GM12872 (cell line): ENCODE measurements around the gene BCL11A.

Experiments used
- TF ChIP-seq, protein P1 (sequence below): IDR thresholded peaks from 3 replicates; pipeline ENCODE4 v1.5.1; 2011; ENCODE audit warnings: low read depth, mild to moderate bottlenecking, low read length, moderate library complexity; ENCODE audit not compliant: insufficient read depth

BCL11A gene

DNA sequence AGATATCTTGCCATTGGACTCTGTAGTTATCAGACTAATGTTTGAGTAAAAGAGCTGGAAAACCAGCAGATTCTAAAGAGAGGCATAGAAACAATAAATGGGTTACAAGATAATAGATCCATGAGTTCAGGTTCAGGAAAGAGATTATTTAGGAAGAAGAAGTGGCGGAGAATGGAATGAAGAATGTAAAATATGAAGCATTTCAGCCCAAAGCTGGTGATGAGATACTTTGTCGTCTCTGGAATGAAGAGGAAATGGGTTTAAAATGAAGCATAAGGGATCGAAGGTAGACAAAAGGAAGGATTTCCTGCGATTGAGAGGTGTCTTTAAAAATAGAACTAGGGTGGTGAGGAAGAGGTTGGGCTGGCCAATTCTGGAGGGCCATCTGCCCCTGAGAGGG is 36.6 kb downstream of the BCL11A start:
- TF ChIP-seq, protein P1, sequence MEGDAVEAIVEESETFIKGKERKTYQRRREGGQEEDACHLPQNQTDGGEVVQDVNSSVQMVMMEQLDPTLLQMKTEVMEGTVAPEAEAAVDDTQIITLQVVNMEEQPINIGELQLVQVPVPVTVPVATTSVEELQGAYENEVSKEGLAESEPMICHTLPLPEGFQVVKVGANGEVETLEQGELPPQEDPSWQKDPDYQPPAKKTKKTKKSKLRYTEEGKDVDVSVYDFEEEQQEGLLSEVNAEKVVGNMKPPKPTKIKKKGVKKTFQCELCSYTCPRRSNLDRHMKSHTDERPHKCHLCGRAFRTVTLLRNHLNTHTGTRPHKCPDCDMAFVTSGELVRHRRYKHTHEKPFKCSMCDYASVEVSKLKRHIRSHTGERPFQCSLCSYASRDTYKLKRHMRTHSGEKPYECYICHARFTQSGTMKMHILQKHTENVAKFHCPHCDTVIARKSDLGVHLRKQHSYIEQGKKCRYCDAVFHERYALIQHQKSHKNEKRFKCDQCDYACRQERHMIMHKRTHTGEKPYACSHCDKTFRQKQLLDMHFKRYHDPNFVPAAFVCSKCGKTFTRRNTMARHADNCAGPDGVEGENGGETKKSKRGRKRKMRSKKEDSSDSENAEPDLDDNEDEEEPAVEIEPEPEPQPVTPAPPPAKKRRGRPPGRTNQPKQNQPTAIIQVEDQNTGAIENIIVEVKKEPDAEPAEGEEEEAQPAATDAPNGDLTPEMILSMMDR: no peak

DNA sequence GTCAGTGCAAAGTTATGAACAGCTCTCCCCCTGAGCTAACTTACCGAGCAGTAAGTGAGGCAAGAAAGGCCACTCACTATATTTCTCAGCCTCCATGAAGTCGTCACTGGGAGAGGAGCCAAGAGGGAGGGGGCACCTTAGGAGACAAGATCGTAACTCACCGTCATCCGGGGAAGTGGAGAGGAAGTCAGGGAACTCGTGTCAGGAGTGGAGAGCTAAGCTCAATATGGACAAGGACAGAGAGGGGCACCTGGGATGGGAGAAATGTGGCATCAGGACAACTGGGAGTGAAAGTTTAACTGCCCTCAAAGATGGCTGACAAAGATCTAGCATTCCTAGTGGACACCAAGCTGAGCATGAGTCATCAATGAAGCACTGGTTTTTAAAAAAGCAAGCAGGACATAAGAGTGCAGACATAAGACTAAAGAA is 37.1 kb downstream of the BCL11A start:
- TF ChIP-seq, protein P1: no peak

DNA sequence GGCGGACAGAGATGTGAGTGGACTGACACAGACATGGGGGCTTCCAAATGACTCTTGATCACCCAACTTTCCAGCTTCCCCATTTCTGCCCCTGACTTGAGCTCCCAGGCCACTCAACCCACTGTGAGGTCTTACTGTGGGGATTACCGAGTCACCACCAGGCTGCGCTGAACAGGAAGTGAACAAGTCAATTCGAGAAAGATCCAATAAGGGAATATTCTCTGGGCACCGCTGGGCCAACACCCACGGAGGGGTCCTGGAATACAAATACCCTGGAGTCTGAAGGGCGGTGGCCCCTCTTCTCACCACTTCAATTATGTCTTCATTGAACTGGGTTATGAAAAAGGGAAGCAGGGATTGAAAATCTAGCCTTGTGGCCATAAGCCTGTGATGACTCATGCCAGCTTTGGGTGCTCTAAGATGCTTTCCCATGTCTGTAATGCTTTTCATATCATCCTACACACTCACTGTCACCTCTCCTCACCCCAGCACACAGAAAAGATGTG is 37.7 kb downstream of the BCL11A start:
- TF ChIP-seq, protein P1: no peak

DNA sequence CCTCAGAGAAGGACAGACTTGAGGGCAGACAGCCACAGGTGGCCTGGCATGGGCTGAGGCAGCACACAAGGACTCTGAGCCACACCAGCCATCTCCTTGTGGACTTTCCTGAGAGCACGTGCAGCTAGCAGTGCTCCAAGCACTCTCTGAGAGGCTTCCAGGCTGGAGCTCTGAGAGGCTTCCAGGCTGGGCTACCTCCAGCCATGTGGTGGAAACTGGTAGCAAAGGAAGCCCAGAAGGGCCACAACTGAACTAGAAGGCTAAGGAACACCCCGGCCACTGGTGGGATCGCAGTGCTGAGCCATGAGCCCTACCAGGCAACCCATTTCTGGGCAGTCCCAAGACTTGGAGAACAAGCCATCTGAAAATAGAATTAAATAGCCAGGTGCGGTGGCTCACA is 39.5 kb downstream of the BCL11A start:
- TF ChIP-seq, protein P1: no peak

DNA sequence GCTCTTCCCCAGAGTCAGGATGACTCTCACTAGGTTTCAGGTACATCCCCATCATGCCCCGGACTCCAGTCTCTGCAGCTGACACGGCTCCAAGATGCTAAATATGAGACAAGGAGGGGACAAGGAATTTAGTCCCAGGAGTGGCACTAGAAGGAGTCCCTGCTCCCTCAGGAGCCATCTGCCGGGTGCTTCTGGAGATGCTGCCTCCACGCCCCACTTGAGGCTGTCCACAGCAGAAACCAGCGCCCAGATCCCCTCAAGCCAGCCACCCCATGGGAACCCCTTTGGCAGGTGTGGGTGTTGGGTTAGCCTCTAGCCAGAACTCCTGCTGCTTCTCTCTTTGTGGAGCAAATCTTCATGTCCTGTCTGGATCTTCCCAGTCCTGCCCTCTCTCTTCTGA is 40.3 kb downstream of the BCL11A start:
- TF ChIP-seq, protein P1: no peak

DNA sequence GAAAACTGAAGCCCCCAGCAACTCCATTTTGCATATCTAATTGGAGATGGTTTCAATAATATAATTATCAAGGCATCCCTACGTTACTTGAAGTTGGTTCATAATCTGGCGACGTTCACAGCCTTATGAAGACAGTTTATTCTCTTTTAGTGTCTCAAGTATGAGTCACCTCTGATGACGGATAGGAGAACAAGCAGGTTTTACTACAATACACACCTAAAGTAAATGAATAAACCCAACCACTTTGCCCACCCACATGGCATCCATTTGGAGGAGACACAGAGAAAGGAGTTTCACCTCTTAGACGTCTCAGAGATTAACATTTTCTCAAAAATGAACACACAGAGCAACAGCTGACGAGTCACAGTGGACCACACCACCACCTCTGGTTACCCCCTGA is 40.8 kb downstream of the BCL11A start:
- TF ChIP-seq, protein P1: no peak

DNA sequence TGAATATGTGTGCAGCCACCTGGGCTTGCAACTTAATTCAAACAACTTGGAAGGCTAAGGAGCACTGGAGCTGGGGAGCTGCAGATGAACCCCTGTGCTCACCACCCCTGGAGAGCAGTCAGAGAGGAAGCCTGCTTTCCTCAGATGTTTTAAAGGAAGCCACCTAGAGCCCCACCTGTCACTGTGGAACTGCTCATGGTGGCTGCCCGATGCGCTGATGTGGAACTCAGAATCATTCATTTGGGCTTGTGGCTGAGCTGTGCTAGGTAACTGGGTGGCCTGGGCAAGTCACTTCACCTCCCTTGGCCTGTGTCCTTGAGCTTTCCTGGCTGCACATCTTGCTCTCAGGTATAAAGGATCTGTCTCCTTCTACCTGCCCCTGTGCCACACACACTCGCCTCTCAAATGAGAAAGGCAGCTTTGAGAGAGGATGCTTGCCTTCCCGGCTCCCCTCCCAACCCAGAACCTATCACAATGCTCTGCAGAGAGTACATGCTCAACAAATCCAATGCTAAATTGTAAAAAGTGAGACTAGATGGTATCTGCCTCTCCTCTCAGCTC is 41.3 kb downstream of the BCL11A start:
- TF ChIP-seq, protein P1: no peak

DNA sequence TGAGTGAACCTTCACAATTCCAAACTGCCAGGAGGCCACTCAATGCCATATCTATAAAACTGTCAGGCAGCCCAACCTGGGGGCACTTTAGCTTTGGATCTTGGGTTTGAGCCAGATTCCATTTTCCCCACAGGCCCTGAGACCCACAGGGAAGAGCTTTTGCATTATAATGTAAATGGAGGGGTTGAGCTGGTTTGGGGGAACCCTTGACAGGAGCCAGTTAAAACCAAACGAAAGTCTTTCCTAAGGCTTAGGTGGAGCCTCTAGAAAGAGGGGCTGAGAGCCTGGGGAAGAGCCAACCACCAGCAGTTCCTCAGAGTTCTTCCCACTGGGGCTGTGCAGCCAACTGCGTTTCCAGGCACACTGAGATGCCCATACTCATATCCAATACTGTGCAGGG is 42.7 kb downstream of the BCL11A start:
- TF ChIP-seq, protein P1: no peak
